Omental fat pad (tissue), 4 donors: ENCODE measurements around the gene RUNX1. TPM values are rescaled to one million over a fixed set of nuclear protein-coding genes. Genes with fewer than 3 reads are reported as not detected.

Experiments used
- ATAC-seq: fragments of 150-250 bp; one replicate; pipeline ENCODE4 v1.9.1; 2016; ENCODE audit warnings: mild to moderate bottlenecking, moderate library complexity; ENCODE audit not compliant: low FRiP score
- DNase-seq: peaks from one replicate; pipeline ENCODE4 v3.0.0-alpha.2; 2019; ENCODE audit warnings: low spot score
- total RNA-seq, 4 donors: library from RNA; depleted of rRNA; stranded (reverse); fragments of >200 nt; gene quantifications; one replicate each; pipeline ENCODE4 v1.1.0, GENCODE V29; 2016
- TF ChIP-seq, protein P1 (sequence below), 3 donors: fragments of 450-650 bp; IDR thresholded peaks; one replicate each; pipeline ENCODE4 v1.5.1; 2016 to 2017; ENCODE audit warnings: antibody characterized with exemption in 3 of 3, mild to moderate bottlenecking in 3 of 3, moderate library complexity in 2 of 3

RUNX1 gene
- total RNA-seq, 4 donors from 2014 or later = 21.1 to 75.9 (median 30.2) TPM

DNA sequence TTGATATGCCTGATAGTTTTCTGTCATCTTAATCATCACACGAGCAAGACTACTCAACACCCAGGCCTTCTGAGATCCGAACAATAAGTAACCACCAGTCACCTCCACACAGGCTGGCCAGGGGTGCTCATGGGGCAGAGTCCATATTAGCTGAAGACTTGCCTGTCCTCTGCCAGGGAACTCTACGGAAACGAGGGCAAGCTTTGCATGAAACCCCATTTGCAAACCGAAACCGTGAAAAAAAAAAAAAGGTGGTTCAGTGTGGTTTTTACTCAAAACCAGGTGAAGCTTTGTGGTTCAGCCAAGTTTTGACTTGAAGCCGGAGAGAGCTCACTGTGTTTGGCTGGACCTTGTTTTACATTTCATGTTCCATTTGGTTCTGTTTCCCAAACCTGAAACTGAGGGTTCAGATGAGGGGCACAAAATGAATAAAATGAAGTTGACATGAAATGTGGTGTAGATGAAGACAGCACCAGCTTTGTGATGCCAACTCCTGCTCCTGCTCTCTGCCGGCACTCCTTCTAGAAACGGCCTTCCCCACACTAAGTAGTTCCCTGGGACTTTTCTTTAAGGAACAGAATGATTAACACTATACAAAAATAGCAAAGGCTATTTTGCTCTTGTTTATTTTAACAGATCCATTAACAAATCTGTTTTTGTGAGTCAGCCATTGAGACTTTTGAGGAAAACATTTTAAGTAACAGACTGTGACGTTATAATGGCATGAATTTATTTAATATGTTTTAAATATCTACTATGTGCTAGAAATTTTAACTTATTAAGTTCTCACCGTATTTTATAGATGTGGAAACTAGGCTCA, 74.7 kb downstream of the RUNX1 start:
- no peak for DNase-seq
- TF ChIP-seq, protein P1, sequence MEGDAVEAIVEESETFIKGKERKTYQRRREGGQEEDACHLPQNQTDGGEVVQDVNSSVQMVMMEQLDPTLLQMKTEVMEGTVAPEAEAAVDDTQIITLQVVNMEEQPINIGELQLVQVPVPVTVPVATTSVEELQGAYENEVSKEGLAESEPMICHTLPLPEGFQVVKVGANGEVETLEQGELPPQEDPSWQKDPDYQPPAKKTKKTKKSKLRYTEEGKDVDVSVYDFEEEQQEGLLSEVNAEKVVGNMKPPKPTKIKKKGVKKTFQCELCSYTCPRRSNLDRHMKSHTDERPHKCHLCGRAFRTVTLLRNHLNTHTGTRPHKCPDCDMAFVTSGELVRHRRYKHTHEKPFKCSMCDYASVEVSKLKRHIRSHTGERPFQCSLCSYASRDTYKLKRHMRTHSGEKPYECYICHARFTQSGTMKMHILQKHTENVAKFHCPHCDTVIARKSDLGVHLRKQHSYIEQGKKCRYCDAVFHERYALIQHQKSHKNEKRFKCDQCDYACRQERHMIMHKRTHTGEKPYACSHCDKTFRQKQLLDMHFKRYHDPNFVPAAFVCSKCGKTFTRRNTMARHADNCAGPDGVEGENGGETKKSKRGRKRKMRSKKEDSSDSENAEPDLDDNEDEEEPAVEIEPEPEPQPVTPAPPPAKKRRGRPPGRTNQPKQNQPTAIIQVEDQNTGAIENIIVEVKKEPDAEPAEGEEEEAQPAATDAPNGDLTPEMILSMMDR (IDR thresholded peaks at IDR 0.05) = no peak
- ATAC-seq = no peak

DNA sequence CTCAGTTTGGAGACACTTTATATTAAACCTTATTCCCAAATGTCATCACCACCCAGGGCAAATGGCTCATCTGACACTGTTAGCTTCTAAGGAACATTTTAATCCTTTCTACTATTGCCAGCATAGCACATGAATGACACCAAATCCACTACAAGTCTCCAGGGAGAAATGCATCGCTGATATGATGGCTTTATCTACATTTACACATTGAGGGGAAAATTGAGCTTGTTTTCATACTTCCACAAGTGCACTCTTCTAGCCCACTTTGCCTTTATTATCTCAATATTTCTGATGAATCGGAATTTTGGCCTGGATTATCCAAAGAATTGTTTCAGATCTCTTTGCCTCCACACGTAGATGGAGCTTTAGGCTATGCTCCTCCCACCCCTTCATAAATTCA, 75.4 kb downstream of the RUNX1 start:
- DNase-seq (no peak), ATAC-seq (no peak)
- TF ChIP-seq, protein P1 (IDR thresholded peaks at IDR 0.05) = no peak

DNA sequence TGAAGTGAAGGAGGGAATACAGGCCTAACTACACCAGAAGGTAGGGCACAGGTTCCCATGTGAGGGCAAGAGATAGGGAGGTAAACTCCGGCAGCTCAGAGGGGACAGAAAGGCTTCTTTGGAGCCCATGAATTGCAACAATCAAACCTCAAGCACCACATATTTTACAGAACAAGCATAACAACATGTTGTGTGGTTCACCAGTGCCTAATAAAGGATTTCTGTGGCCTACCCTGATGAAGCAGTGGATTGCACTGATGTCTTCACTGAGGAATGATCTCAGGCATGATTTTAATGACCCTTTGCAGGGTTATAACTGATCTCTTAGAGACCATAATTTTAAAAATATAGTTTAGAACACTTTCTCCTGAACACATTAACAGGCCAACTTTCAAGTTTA, 77.4 kb downstream of the RUNX1 start:
- ATAC-seq = no peak
- TF ChIP-seq, protein P1 (IDR thresholded peaks at IDR 0.05) = no peak
- no peak for DNase-seq

DNA sequence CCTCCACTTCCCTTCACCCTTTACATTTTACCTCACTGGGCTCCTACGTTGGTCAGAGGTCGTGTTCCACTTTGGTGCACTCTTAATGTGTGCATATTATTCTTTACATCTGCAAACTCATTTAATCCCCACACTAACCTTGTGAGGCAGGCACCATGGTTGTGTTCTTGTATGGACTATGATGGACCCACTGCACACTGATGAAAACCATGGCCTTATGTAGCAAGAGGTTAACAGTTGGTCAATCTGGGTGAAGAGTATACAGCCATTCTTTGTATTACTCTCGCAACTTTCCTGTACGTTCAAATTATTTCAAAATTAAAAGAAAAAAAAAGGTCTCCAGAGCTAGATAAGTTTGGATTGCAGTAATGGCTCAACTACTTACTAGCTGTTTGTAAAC, 78.5 kb downstream of the RUNX1 start:
- DNase-seq = no peak
- TF ChIP-seq, protein P1 (IDR thresholded peaks at IDR 0.05) = no peak
- ATAC-seq = no peak

DNA sequence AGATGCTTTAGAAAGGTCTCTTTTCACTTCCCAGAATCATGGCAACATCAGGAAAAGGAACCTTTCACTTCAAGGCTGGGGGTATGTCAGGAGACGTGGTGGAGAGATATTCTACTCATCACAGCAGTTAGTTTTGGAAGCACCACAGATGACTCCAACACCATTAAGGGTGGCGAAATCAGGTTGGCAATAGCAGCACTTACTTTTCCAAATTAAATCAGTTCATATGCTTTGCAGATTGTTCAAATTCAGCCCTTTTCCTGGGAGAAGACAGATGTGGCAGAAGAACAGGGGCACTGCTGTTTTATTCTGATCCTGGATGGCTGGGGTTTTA, 79.0 kb downstream of the RUNX1 start:
- no peak for DNase-seq
- TF ChIP-seq, protein P1 (IDR thresholded peaks at IDR 0.05) = no peak
- ATAC-seq = no peak

DNA sequence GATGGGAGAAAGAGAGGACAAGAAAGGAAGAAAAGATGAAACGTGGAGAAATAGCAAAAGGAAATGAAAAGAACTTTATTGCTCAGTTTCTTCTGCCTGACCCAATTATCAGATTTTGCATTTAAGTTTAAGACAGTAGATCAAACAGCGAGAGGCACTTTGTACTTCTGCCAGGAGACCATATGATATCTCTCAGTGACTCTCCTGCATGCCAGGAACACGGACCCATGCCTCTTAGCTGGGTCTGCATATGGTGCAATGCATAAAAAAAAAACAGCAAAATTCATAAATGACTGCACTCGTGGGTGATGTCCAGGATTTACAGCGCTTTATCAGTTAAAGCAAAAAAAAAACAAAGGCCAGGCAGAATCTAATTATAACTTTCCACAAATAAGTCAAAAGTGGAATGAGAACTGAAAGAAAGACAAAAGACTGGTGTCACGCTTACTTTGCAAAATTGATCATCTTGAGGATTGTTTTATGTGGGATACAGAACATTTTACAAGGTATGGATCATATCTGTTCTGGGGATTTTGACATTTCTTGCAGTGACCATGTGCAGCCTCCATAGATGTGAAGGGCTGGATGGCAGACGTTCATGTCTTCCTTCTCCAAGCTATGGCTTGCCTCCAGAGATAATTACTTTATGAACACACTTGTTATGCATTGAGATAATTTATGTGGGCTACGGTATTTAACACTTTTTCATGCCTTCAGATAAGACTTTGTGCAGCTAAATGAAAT, 79.5 kb downstream of the RUNX1 start:
- no peak for ATAC-seq
- TF ChIP-seq, protein P1 (IDR thresholded peaks at IDR 0.05) = no peak
- no peak for DNase-seq
